Uterus (tissue), 4 donors: ENCODE data around the gene ASAP2. TPM values are rescaled to one million over a fixed set of nuclear protein-coding genes. Genes with fewer than 3 reads are reported as not detected.

Source experiments
- DNase-seq, 2 donors: peaks; one replicate each; pipeline ENCODE4 v3.0.0-alpha.2; 2019 to 2020
- H3K27ac ChIP-seq, 2 donors: fragments of 200-600 bp; sonication (generic); 1 replicate in 1 of 2; 2 replicates in 1 of 2; pipeline ENCODE4 v1.5.1; 2016 to 2018
- H3K27me3 ChIP-seq, 2 donors: fragments of 200-600 bp; sonication (generic); one replicate each; pipeline ENCODE4 v1.5.1; 2018 to 2019; ENCODE audit warnings: control low read depth in 1 of 2
- H3K36me3 ChIP-seq, 2 donors: fragments of 200-600 bp; sonication (generic); one replicate each; pipeline ENCODE4 v1.5.1; 2019; ENCODE audit warnings: control low read depth in 1 of 2
- H3K4me1 ChIP-seq, 2 donors: fragments of 200-600 bp; sonication (generic); one replicate each; pipeline ENCODE4 v1.5.1; 2018 to 2019; ENCODE audit warnings: control low read depth in 1 of 2
- H3K4me3 ChIP-seq, 2 donors: fragments of 200-600 bp; sonication (generic); 1 replicate in 1 of 2; 2 replicates in 1 of 2; pipeline ENCODE4 v1.5.1; 2018 to 2019; ENCODE audit warnings: mild to moderate bottlenecking in 1 of 2
- H3K9me3 ChIP-seq, 2 donors: fragments of 200-600 bp; sonication (generic); one replicate each; pipeline ENCODE4 v1.5.1; 2019; ENCODE audit warnings: control low read depth in 1 of 2
- POLR2A ChIP-seq, 2 donors: fragments of 450-650 bp; IDR thresholded peaks; one replicate each; pipeline ENCODE4 v1.6.1; 2016; ENCODE audit warnings: antibody characterized with exemption in 2 of 2, mild to moderate bottlenecking in 1 of 2, moderate library complexity in 1 of 2
- intact Hi-C: fragments of 100-400 bp; cut with DNase I; formaldehyde crosslinking; loops from one replicate; pipeline ENCODE4 v1.15.1; 2023; ENCODE audit warnings: low total_unique reads
- total RNA-seq, 4 donors: library from RNA; depleted of rRNA in 3 of 4; stranded (reverse); fragments of >200 nt in 3 of 4; gene quantifications; one replicate each; pipeline versions ENCODE4 v1.1.0 to v1.2.4, GENCODE V29; 2014 to 2023
- TF ChIP-seq, protein P1 (sequence below), 4 experiments: fragments of 200-600 bp in 2 of 4; fragments of 450-650 bp in 2 of 4; sonication (generic) in 2 of 4; IDR thresholded peaks; one replicate each; pipeline ENCODE4 v1.5.1; 2016 to 2019; ENCODE audit warnings: antibody characterized with exemption in 4 of 4, mild to moderate bottlenecking in 2 of 4, moderate library complexity in 1 of 4
- donor health status: DM: yes; HTN: yes; CAD: no.

ASAP2 gene
- total RNA-seq, 4 donors from 2014 or later: 24.3 to 55.5 (median 31.3) TPM

DNA sequence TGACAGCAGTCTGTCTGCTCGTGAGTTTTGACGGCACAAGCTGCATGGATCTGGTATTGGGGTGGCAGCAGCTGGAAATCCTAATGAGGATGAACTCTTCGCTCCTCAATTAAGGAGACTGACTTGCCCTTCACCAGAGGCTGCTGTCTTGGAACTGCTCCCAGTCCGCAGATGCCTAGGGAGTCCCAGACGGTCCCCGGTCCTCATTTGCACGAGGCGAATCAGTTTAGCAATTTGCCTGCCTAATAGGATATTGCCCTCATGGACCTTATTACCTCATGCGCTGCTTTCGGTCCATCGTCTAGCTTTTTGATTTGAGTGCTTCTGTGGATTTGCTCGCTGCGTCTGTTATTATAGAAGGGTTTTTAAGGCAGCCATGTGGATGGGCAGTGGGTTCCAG is 40.6 kb downstream of the ASAP2 start:
- H3K27ac ChIP-seq: peak overlapping the region; percentile 5 to 10
- H3K4me3 ChIP-seq: no peak overlapping the region
- TF ChIP-seq, protein P1, sequence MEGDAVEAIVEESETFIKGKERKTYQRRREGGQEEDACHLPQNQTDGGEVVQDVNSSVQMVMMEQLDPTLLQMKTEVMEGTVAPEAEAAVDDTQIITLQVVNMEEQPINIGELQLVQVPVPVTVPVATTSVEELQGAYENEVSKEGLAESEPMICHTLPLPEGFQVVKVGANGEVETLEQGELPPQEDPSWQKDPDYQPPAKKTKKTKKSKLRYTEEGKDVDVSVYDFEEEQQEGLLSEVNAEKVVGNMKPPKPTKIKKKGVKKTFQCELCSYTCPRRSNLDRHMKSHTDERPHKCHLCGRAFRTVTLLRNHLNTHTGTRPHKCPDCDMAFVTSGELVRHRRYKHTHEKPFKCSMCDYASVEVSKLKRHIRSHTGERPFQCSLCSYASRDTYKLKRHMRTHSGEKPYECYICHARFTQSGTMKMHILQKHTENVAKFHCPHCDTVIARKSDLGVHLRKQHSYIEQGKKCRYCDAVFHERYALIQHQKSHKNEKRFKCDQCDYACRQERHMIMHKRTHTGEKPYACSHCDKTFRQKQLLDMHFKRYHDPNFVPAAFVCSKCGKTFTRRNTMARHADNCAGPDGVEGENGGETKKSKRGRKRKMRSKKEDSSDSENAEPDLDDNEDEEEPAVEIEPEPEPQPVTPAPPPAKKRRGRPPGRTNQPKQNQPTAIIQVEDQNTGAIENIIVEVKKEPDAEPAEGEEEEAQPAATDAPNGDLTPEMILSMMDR (IDR thresholded peaks at IDR 0.05): no peak
- TF ChIP-seq POLR2A (IDR thresholded peaks at IDR 0.05): no peak
- no peaks in the 10 kb centered on the region for H3K27me3 ChIP-seq
- intact Hi-C loops: no loop called here
- H3K4me1 ChIP-seq: peaks cover 15 to 21% of the 10 kb centered on the region in 2 donors
- no peaks in the 10 kb centered on the region for H3K9me3 ChIP-seq
- no peak for DNase-seq
- H3K36me3 ChIP-seq: no peaks in the 10 kb centered on the region

DNA sequence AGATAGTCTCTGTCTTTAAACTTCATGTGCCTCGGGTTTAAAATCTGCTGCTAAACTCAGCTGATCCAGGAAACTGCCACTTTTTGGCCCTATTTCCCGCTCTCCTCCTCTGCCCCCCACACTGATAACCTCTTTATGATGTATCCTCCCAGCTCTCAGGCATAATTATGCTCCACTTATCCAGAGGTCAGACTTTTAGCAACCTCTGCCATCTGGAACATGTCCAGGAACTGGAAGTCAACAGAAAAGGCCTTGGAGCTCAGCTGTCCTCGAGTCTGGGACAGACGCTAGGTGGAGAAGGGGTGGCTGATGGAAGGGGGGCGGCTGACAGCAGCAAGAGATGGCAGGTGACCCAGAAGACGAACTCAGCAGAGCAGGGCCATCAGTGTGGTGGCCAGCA is 41.2 kb downstream of the ASAP2 start:
- no peak overlapping the region for H3K4me3 ChIP-seq
- no peaks in the 10 kb centered on the region for H3K27me3 ChIP-seq
- H3K4me1 ChIP-seq: peaks cover 15 to 21% of the 10 kb centered on the region in 2 donors
- H3K36me3 ChIP-seq: no peaks in the 10 kb centered on the region
- no peak for DNase-seq
- TF ChIP-seq, protein P1 (IDR thresholded peaks at IDR 0.05): no peak
- TF ChIP-seq POLR2A (IDR thresholded peaks at IDR 0.05): no peak
- intact Hi-C loops: no loop called here
- no peaks in the 10 kb centered on the region for H3K9me3 ChIP-seq
- peak overlapping the region; percentile 5 to 10 for H3K27ac ChIP-seq

DNA sequence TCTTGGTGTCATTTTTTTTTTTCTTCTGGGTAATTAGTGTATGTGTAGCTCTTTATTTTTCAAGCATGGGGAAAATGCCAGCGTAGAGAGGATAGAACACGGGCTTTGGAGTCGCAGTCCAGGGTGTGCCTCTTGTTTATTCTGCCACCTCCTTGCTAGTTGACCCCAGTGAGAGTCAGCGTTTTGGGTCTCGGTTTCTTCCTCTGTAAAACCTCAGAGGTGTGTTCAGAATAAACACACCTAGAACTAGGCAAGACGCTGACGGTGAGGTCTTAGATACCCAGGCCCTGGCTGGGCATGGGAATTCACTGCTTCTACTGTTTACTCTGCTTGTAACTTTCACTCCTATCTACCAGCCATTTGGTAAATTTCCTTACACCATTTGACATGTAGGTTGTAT is 41.8 kb downstream of the ASAP2 start:
- no peaks in the 10 kb centered on the region for H3K36me3 ChIP-seq
- TF ChIP-seq POLR2A (IDR thresholded peaks at IDR 0.05): no peak
- TF ChIP-seq, protein P1 (IDR thresholded peaks at IDR 0.05): no peak
- no peaks in the 10 kb centered on the region for H3K27me3 ChIP-seq
- H3K9me3 ChIP-seq: no peaks in the 10 kb centered on the region
- intact Hi-C loops: no loop called here
- H3K4me1 ChIP-seq: peaks cover 15 to 21% of the 10 kb centered on the region in 2 donors
- no peak for DNase-seq
- H3K4me3 ChIP-seq: no peak overlapping the region
- no peak overlapping the region for H3K27ac ChIP-seq

DNA sequence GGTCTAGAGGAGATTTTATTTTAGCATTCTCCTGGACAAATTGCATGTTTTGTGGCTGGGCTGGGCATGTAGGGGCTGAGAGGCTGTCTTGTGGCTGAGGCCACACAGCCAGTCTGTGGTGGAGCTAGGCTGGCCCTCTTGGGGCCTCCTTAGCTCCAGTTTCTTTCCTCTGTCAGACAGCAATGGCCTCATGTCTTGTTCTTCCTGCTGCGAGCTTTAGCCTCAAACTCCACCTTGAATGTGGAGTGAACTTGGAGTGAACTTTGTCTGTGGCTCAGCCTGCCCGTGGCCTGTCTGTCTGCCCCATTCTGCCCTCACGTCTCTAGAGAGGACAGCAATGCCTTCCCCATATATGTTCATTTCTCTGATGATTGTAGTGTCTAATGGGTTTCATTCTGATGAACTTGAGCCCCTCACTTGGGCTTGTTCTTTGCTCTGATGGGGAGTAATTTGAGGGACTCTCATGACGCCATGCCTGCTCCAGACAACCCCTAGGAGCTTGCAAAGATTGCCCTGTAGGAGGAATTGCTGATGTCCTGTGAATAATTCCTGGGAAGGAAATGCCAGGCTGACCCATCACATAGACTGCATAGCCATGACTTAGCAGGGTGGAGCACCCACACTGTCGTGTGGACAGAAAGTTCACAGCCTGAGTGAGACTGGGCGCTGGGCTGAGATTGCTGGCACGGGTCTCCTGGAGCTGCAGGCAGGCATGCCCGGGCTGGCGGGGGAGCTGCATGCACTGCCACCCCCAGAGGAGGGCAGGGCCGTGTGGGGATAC is 42.6 kb downstream of the ASAP2 start:
- no peak for DNase-seq
- no peaks in the 10 kb centered on the region for H3K9me3 ChIP-seq
- peak overlapping the region in 1 of 2 donors; percentile 18 for H3K27ac ChIP-seq
- no peak overlapping the region for H3K4me3 ChIP-seq
- peaks cover 15 to 21% of the 10 kb centered on the region in 2 donors for H3K4me1 ChIP-seq
- intact Hi-C loops: no loop called here
- TF ChIP-seq, protein P1 (IDR thresholded peaks at IDR 0.05): no peak
- no peak for TF ChIP-seq POLR2A (IDR thresholded peaks at IDR 0.05)
- no peaks in the 10 kb centered on the region for H3K27me3 ChIP-seq
- H3K36me3 ChIP-seq: no peaks in the 10 kb centered on the region

DNA sequence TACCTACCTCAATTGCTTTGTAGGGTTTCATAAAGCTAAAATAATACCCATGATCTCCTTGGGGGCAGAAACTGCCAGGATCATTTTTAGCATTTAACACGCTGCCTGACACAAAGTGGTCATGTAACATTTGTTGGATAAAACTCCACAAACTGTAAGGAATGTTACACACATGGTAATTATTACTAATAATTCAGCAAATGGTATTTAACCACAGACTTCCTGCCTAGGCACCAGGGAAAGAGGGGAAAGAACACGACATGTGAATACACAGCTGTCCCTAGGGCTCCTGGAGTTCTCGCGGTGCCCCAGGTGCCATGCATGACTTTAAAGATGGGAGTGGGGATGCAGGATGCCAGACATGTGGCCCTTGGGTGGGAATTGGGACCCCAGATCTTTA is 43.5 kb downstream of the ASAP2 start:
- no peak overlapping the region for H3K4me3 ChIP-seq
- no peak for DNase-seq
- intact Hi-C loops: no loop called here
- no peaks in the 10 kb centered on the region for H3K36me3 ChIP-seq
- peaks cover 15 to 20% of the 10 kb centered on the region in 2 donors for H3K4me1 ChIP-seq
- TF ChIP-seq, protein P1 (IDR thresholded peaks at IDR 0.05): no peak
- no peak for TF ChIP-seq POLR2A (IDR thresholded peaks at IDR 0.05)
- H3K27ac ChIP-seq: no peak overlapping the region
- no peaks in the 10 kb centered on the region for H3K9me3 ChIP-seq
- H3K27me3 ChIP-seq: no peaks in the 10 kb centered on the region
